ENCODE measurements around the gene KLHL6. TPM values are rescaled to one million over a fixed set of nuclear protein-coding genes. Genes with fewer than 3 reads are reported as not detected.
A peak's percentile ranks its signal among the peaks of the same experiment; 100 is the strongest.
"Not testable (repeated sequence)": the region's sequence is repeated elsewhere in the genome, so short reads cannot be mapped to it uniquely, and the experiment has no call there.

KLHL6 gene
- total and polyA plus RNA-seq, 2 experiments from 2014 or later, result 0.03 TPM; not detected in 1

GRCh38 chr3:183577346-183577745, 21.8 kb upstream of the KLHL6 start:
- Histone ChIP-seq H3K36me3 (no peaks in the 10 kb centered on the region), H3K4me1 (ENCODE audit: low read depth) (no peaks in the 10 kb centered on the region), H3K9me3 (ENCODE audit: low read depth) (no peaks in the 10 kb centered on the region), H3K4me3 (no peak overlapping the region), H3K27ac (no peak overlapping the region), H3K27me3 (peaks cover 8% of the 10 kb centered on the region)
- DNase-seq (ENCODE audit: low read depth in 1 of 2, low spot score in 1 of 2), result no peak
- TF ChIP-seq, protein P1, sequence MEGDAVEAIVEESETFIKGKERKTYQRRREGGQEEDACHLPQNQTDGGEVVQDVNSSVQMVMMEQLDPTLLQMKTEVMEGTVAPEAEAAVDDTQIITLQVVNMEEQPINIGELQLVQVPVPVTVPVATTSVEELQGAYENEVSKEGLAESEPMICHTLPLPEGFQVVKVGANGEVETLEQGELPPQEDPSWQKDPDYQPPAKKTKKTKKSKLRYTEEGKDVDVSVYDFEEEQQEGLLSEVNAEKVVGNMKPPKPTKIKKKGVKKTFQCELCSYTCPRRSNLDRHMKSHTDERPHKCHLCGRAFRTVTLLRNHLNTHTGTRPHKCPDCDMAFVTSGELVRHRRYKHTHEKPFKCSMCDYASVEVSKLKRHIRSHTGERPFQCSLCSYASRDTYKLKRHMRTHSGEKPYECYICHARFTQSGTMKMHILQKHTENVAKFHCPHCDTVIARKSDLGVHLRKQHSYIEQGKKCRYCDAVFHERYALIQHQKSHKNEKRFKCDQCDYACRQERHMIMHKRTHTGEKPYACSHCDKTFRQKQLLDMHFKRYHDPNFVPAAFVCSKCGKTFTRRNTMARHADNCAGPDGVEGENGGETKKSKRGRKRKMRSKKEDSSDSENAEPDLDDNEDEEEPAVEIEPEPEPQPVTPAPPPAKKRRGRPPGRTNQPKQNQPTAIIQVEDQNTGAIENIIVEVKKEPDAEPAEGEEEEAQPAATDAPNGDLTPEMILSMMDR (IDR thresholded peaks at IDR 0.05; ENCODE audit: low read depth, low read length), result no peak

DNA sequence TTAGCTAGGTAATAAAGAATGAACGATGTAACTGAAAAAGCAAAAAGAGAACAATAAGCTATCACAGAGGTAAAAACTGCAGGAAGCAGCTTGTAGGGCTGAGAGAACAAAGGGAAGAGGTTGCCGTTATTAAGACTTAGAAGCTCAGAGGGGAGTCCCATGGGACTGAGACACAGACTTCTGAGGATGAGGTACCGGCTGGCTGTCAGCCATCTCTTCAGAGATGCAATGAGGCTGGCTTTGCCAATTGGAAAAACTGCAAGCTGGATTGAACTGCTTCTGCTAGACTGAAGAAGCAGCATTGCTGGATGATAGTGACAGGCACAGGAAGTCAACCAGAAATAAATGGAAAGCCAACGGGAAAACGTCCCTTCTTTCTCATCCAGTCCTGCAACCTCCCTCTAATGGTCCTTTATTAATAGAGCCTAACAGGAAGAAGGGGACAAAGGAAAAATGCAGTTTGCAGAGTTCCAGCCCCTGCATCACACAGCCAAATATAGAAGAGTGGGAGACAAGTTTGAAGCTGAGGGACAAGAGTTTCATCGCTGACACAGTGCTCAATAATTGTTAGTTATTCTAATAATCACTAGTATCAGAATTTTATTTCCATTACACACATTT, 21.1 kb upstream of the KLHL6 start:
- H3K4me1 ChIP-seq (ENCODE audit: low read depth), result no peaks in the 10 kb centered on the region
- H3K27ac ChIP-seq, result no peak overlapping the region
- peaks cover 8% of the 10 kb centered on the region for H3K27me3 ChIP-seq
- H3K9me3 ChIP-seq (ENCODE audit: low read depth), result no peaks in the 10 kb centered on the region
- TF ChIP-seq, protein P1 (IDR thresholded peaks at IDR 0.05; ENCODE audit: low read depth, low read length), result no peak
- no peaks in the 10 kb centered on the region for H3K36me3 ChIP-seq
- H3K4me3 ChIP-seq, result no peak overlapping the region
- peak in 1 of 2 donors; percentile 58 for DNase-seq (ENCODE audit: low read depth in 1 of 2, low spot score in 1 of 2)

- TF ChIP-seq, protein P1 (IDR thresholded peaks at IDR 0.05; ENCODE audit: low read depth, low read length), result no peak
- Histone ChIP-seq H3K27ac (no peak overlapping the region), H3K27me3 (peaks cover 8% of the 10 kb centered on the region), H3K36me3 (no peaks in the 10 kb centered on the region), H3K4me3 (no peak overlapping the region), H3K9me3 (ENCODE audit: low read depth) (no peaks in the 10 kb centered on the region), H3K4me1 (ENCODE audit: low read depth) (no peaks in the 10 kb centered on the region)
- no peak for DNase-seq (ENCODE audit: low read depth in 1 of 2, low spot score in 1 of 2)
Observed at GRCh38 chr3:183572935-183573334, 17.4 kb upstream of the KLHL6 start.

DNA sequence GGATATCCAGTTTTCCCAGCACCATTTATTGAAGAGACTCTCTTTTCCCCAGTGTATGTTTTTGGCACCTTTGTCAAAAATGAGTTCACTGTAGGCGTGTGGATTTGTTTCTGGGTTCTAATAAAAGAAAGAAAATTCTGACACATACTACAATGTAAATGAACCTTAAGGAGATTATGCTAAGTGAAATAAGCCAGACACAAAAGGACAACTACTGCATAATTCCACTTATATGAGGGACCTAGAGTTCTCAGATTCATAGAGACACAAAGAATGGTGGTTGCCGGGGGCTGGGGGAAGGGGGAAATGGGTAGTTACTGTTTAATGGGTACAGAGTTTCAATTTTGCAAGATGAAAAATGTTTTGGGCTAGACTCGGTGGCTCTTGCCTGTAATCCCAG, 14.7 kb upstream of the KLHL6 start:
- not testable (repeated sequence) for DNase-seq (ENCODE audit: low read depth in 1 of 2, low spot score in 1 of 2); H3K4me3 ChIP-seq; H3K27ac ChIP-seq; H3K9me3 ChIP-seq (ENCODE audit: low read depth); H3K27me3 ChIP-seq; H3K36me3 ChIP-seq; H3K4me1 ChIP-seq (ENCODE audit: low read depth)

DNA sequence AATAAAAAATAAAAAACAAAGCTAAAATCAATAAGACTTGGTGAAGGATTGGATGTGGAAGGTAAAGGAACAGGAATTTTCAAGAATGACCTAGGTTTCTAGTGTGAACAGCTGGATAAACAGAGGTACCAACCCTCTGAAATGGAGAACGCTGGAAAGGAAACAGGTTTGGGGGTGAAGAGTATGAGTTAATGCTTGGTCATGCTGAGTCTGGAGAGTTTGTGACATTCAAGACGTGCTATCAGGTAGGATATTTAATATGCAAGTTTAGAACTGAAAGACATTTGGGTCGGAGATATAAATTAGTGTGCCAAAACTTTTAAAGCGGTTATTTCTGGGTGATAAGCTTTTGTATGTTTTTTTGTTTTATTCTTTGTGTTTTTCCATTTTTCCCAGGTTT, 11.4 kb upstream of the KLHL6 start:
- TF ChIP-seq, protein P1 (IDR thresholded peaks at IDR 0.05; ENCODE audit: low read depth, low read length), result no peak
- Histone ChIP-seq H3K9me3 (ENCODE audit: low read depth) (no peaks in the 10 kb centered on the region), H3K27me3 (no peaks in the 10 kb centered on the region), H3K4me1 (ENCODE audit: low read depth) (no peaks in the 10 kb centered on the region), H3K36me3 (no peaks in the 10 kb centered on the region), H3K27ac (no peak overlapping the region), H3K4me3 (no peak overlapping the region)
- no peak for DNase-seq (ENCODE audit: low read depth in 1 of 2, low spot score in 1 of 2)

GRCh38 chr3:183564046-183564445, 8.5 kb upstream of the KLHL6 start:
- Histone ChIP-seq H3K27ac (no peak overlapping the region), H3K36me3 (no peaks in the 10 kb centered on the region), H3K4me1 (ENCODE audit: low read depth) (no peaks in the 10 kb centered on the region), H3K4me3 (no peak overlapping the region), H3K27me3 (no peaks in the 10 kb centered on the region), H3K9me3 (ENCODE audit: low read depth) (no peaks in the 10 kb centered on the region)
- TF ChIP-seq, protein P1 (IDR thresholded peaks at IDR 0.05; ENCODE audit: low read depth, low read length), result no peak
- DNase-seq (ENCODE audit: low read depth in 1 of 2, low spot score in 1 of 2), result no peak
